HepG2 (cell line): ENCODE data around the gene AKAP8L. TPM values are rescaled to one million over a fixed set of nuclear protein-coding genes. Genes with fewer than 3 reads are reported as not detected.

ENCODE experiments used
- FOSL2 ChIP-seq: sonication (generic); formaldehyde crosslinking; IDR thresholded peaks from 2 replicates; pipeline ENCODE4 v1.4.0; 2020; ENCODE audit warnings: missing genetic modification reagents
- HDAC1 ChIP-seq: sonication (generic); formaldehyde crosslinking; IDR thresholded peaks from 2 replicates; pipeline ENCODE4 v1.5.1; 2020; ENCODE audit warnings: mild to moderate bottlenecking, missing genetic modification reagents
- HNRNPK ChIP-seq: fragments of 200-400 bp; formaldehyde crosslinking; IDR thresholded peaks from 2 replicates; pipeline ENCODE4 v1.6.1; 2018; ENCODE audit warnings: low read length, low read depth, moderate library complexity, mild to moderate bottlenecking; ENCODE audit not compliant: poor library complexity, severe bottlenecking
- NONO ChIP-seq, 2 experiments: fragments of 450-650 bp in 1 of 2; sonication (generic) in 1 of 2; formaldehyde crosslinking in 1 of 2; IDR thresholded peaks in 1 of 2; conservative IDR thresholded peaks in 1 of 2; 2 replicates each; pipeline versions ENCODE4 v1.6.1 to v1.8.0; 2017 to 2022; ENCODE audit warnings: mild to moderate bottlenecking in 1 of 2, missing genetic modification reagents in 1 of 2, moderate library complexity in 1 of 2
- PTBP1 ChIP-seq: fragments of 200-400 bp; formaldehyde crosslinking; IDR thresholded peaks from 2 replicates; pipeline ENCODE4 v1.6.1; 2018; ENCODE audit warnings: low read length, low read depth; ENCODE audit not compliant: poor library complexity, severe bottlenecking
- TCF7L2 ChIP-seq: IDR thresholded peaks from 2 replicates; pipeline ENCODE4 v1.6.1; 2011; ENCODE audit warnings: mild to moderate bottlenecking, low read depth, low read length, moderate library complexity
- ZKSCAN8 ChIP-seq: IDR thresholded peaks from 2 replicates; pipeline ENCODE4 v1.6.1; 2016; ENCODE audit warnings: borderline replicate concordance, missing genetic modification reagents, missing compliant biosample characterization
- ZNF224 ChIP-seq: sonication (generic); formaldehyde crosslinking; IDR thresholded peaks from 2 replicates; pipeline ENCODE4 v1.5.0; 2020; ENCODE audit warnings: mild to moderate bottlenecking, missing genetic modification reagents
- ZNF3 ChIP-seq: IDR thresholded peaks from 2 replicates; pipeline ENCODE4 v1.7.0; 2017; ENCODE audit warnings: inconsistent platforms
- ZNF337 ChIP-seq: sonication (generic); formaldehyde crosslinking; IDR thresholded peaks from 2 replicates; pipeline ENCODE4 v1.5.1; 2020; ENCODE audit warnings: missing genetic modification reagents, low read depth, mild to moderate bottlenecking, borderline replicate concordance
- ZNF432 ChIP-seq: sonication (generic); formaldehyde crosslinking; IDR thresholded peaks from 2 replicates; pipeline ENCODE4 v1.5.0; 2020; ENCODE audit warnings: missing genetic modification reagents, mild to moderate bottlenecking, borderline replicate concordance
- ZNF883 ChIP-seq: sonication (generic); formaldehyde crosslinking; IDR thresholded peaks from 2 replicates; pipeline ENCODE4 v1.5.1; 2020; ENCODE audit warnings: mild to moderate bottlenecking, missing genetic modification reagents; ENCODE audit errors: not compliant biosample characterization
- ZNF891 ChIP-seq: sonication (generic); formaldehyde crosslinking; IDR thresholded peaks from 2 replicates; pipeline ENCODE4 v1.5.0; 2020; ENCODE audit warnings: mild to moderate bottlenecking, missing genetic modification reagents
- polyA plus RNA-seq, 8 experiments: library from polyadenylated mRNA; depleted of rRNA in 3 of 8; stranded (reverse) in 7 of 8; unstranded in 1 of 8; fragments of >200 nt; fragmentation: Illumina TruSeq in 4 of 8; extraction: Trizol in 4 of 8; gene quantifications; 2 replicates each; pipeline versions ENCODE4 v1.2.1 to v1.2.3, GENCODE V29; 2011 to 2016; ENCODE audit warnings: low read depth in 4 of 8, missing spikeins in 1 of 8, mixed read lengths in 1 of 8; ENCODE audit not compliant: insufficient read depth in 1 of 8
- total RNA-seq, 5 experiments: library from RNA; depleted of rRNA; stranded (reverse); fragments of >200 nt; fragmentation: Illumina TruSeq; extraction: Trizol; gene quantifications; 2 replicates each; pipeline ENCODE4 v1.2.3, GENCODE V29; 2016; ENCODE audit warnings: low read depth in 1 of 5
- TF ChIP-seq, protein P1 (sequence below): sonication (generic); formaldehyde crosslinking; IDR thresholded peaks from 2 replicates; pipeline ENCODE4 v1.5.1; 2020; ENCODE audit warnings: mild to moderate bottlenecking, moderate library complexity, missing genetic modification reagents
- TF ChIP-seq, protein P2 (sequence below): sonication (generic); formaldehyde crosslinking; IDR thresholded peaks from 2 replicates; pipeline ENCODE4 v1.4.0; 2020; ENCODE audit warnings: mild to moderate bottlenecking, missing genetic modification reagents
- TF ChIP-seq, protein P3 (sequence below): sonication (generic); formaldehyde crosslinking; IDR thresholded peaks from 2 replicates; pipeline ENCODE4 v1.4.0; 2020; ENCODE audit warnings: mild to moderate bottlenecking, missing genetic modification reagents
- TF ChIP-seq, protein P4 (sequence below): IDR thresholded peaks from 2 replicates; pipeline ENCODE4 v1.6.1; 2016; ENCODE audit warnings: missing compliant biosample characterization, missing genetic modification reagents, borderline replicate concordance
- TF ChIP-seq, protein P5 (sequence below): sonication (generic); formaldehyde crosslinking; IDR thresholded peaks from 2 replicates; pipeline ENCODE4 v1.9.0; 2021; ENCODE audit warnings: missing genetic modification reagents, borderline replicate concordance

Gene AKAP8L
- total and polyA plus RNA-seq, 2 of the 13 experiments (the other 11 are each of a cell fraction or from before 2014, with no cell fraction given): 48.2 to 49.6 TPM

DNA sequence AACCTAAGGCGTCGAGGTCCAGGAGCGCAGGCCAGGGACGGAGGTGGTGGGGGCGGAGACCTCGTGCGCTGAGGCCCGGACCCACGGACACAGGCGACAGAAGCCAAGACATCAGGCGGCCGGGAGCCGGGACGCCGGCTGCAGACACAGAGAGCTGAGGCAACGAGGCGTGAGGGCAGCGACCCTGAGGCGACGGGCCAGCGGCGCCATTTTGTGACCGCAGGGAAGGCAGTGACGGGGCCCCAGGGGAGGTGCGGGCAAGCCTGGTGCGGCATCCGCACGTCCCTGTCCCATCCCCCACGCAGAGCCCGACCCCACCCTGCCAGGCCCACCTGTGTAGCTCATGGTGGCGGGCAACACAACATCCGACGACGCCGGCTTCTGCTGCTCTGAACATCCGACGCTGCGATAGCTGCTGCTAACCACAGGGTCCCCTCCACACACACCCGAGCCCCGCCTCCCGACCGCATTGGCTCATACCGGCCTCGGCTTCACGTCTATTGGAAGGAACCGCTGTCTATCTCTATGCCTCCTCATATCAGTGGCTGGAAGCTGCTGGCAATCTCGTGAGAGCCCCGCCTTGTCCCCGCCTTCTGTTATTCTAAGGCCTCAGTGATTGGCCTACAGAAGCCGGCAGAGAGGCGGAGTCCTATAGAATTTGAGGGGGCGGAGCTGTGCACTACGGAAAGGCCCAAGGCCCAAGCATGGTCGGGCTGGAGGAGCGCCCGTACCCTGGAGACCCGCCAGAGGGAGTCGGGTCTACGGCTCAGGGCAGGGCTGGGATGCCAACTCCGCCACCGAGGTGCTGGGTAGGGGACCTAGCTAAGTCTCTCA is at the start of gene AKAP8L (continued):
- TF ChIP-seq, protein P1, sequence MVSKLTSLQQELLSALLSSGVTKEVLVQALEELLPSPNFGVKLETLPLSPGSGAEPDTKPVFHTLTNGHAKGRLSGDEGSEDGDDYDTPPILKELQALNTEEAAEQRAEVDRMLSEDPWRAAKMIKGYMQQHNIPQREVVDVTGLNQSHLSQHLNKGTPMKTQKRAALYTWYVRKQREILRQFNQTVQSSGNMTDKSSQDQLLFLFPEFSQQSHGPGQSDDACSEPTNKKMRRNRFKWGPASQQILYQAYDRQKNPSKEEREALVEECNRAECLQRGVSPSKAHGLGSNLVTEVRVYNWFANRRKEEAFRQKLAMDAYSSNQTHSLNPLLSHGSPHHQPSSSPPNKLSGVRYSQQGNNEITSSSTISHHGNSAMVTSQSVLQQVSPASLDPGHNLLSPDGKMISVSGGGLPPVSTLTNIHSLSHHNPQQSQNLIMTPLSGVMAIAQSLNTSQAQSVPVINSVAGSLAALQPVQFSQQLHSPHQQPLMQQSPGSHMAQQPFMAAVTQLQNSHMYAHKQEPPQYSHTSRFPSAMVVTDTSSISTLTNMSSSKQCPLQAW (CRISPR knock-in tag): peak; percentile 52
- TF ChIP-seq, protein P2, sequence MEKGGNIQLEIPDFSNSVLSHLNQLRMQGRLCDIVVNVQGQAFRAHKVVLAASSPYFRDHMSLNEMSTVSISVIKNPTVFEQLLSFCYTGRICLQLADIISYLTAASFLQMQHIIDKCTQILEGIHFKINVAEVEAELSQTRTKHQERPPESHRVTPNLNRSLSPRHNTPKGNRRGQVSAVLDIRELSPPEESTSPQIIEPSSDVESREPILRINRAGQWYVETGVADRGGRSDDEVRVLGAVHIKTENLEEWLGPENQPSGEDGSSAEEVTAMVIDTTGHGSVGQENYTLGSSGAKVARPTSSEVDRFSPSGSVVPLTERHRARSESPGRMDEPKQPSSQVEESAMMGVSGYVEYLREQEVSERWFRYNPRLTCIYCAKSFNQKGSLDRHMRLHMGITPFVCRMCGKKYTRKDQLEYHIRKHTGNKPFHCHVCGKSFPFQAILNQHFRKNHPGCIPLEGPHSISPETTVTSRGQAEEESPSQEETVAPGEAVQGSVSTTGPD (CRISPR knock-in tag): no peak
- TF ChIP-seq HDAC1 (CRISPR knock-in tag): peak; percentile 81
- TF ChIP-seq ZNF3: no peak
- TF ChIP-seq FOSL2 (CRISPR knock-in tag): no peak; the same call in 1 of the 2 replicates
- TF ChIP-seq, protein P3, sequence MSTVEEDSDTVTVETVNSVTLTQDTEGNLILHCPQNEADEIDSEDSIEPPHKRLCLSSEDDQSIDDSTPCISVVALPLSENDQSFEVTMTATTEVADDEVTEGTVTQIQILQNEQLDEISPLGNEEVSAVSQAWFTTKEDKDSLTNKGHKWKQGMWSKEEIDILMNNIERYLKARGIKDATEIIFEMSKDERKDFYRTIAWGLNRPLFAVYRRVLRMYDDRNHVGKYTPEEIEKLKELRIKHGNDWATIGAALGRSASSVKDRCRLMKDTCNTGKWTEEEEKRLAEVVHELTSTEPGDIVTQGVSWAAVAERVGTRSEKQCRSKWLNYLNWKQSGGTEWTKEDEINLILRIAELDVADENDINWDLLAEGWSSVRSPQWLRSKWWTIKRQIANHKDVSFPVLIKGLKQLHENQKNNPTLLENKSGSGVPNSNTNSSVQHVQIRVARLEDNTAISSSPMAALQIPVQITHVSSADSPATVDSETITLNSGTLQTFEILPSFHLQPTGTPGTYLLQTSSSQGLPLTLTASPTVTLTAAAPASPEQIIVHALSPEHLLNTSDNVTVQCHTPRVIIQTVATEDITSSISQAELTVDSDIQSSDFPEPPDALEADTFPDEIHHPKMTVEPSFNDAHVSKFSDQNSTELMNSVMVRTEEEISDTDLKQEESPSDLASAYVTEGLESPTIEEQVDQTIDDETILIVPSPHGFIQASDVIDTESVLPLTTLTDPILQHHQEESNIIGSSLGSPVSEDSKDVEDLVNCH (CRISPR knock-in tag): no peak
- TF ChIP-seq, protein P4, sequence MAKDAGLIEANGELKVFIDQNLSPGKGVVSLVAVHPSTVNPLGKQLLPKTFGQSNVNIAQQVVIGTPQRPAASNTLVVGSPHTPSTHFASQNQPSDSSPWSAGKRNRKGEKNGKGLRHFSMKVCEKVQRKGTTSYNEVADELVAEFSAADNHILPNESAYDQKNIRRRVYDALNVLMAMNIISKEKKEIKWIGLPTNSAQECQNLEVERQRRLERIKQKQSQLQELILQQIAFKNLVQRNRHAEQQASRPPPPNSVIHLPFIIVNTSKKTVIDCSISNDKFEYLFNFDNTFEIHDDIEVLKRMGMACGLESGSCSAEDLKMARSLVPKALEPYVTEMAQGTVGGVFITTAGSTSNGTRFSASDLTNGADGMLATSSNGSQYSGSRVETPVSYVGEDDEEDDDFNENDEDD: no peak
- no peak; the same call in 1 of the 2 replicates for TF ChIP-seq ZKSCAN8 (CRISPR knock-in tag)
- no peak for TF ChIP-seq TCF7L2
- peak; percentile 93 for TF ChIP-seq ZNF883 (CRISPR knock-in tag)
- TF ChIP-seq ZNF891 (CRISPR knock-in tag): peak; percentile 71
- peak; percentile 39 for TF ChIP-seq HNRNPK
- TF ChIP-seq, protein P5, sequence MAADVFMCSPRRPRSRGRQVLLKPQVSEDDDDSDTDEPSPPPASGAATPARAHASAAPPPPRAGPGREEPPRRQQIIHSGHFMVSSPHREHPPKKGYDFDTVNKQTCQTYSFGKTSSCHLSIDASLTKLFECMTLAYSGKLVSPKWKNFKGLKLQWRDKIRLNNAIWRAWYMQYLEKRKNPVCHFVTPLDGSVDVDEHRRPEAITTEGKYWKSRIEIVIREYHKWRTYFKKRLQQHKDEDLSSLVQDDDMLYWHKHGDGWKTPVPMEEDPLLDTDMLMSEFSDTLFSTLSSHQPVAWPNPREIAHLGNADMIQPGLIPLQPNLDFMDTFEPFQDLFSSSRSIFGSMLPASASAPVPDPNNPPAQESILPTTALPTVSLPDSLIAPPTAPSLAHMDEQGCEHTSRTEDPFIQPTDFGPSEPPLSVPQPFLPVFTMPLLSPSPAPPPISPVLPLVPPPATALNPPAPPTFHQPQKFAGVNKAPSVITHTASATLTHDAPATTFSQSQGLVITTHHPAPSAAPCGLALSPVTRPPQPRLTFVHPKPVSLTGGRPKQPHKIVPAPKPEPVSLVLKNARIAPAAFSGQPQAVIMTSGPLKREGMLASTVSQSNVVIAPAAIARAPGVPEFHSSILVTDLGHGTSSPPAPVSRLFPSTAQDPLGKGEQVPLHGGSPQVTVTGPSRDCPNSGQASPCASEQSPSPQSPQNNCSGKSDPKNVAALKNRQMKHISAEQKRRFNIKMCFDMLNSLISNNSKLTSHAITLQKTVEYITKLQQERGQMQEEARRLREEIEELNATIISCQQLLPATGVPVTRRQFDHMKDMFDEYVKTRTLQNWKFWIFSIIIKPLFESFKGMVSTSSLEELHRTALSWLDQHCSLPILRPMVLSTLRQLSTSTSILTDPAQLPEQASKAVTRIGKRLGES (CRISPR knock-in tag): 0 out of 2 replicates have a peak, but pooled peaks have one; percentile 26
- no peak for TF ChIP-seq NONO (IDR thresholded peaks at IDR 0.05)
- TF ChIP-seq NONO (CRISPR knock-in tag; conservative IDR thresholded peaks at IDR 0.05): 0 out of 2 replicates have a peak, but pooled peaks have one; percentile 37
- 0 out of 2 replicates have a peak, but pooled peaks have one; percentile 52 for TF ChIP-seq ZNF337 (CRISPR knock-in tag)
- TF ChIP-seq ZNF432: no peak
- peak; percentile 48 for TF ChIP-seq PTBP1
- TF ChIP-seq ZNF224: 0 out of 2 replicates have a peak, but pooled peaks have one; percentile 77
